PC-3 (cell line): Measurements from ENCODE around the gene TMEM143. TPM values are rescaled to one million over a fixed set of nuclear protein-coding genes. Genes with fewer than 3 reads are reported as not detected.

Source experiments
- ATAC-seq: fragments of 200-7000 bp; cut with Tn5 transposase; 2 replicates; pipeline ENCODE4 v1.9.1; 2020; ENCODE audit warnings: mild to moderate bottlenecking, moderate library complexity
- Bru-seq: library from RNA; stranded (reverse); fragments of 400-500 nt; gene quantifications from one replicate; lab custom pipeline; 2021; lab: Mats Ljungman, UMichigan
- BruChase-seq, 2 experiments: library from RNA; stranded (reverse); fragments of 400-500 nt; gene quantifications; one replicate each; lab custom pipeline; 2021; lab: Mats Ljungman, UMichigan
- BruUV-seq: library from RNA; stranded (reverse); fragments of 400-500 nt; replicated peaks from 2 replicates; lab custom pipeline; 2021; lab: Mats Ljungman, UMichigan
- CTCF ChIA-PET: fragments of 300-600 bp; sonication (Branson Sonifier 250); formaldehyde crosslinking; loops from one replicate; lab custom pipeline; 2022; ENCODE audit warnings: antibody characterized with exemption; lab: Charles Lee
- POLR2A ChIA-PET: fragments of 300-600 bp; sonication (Branson Sonifier 250); formaldehyde crosslinking; loops from one replicate; lab custom pipeline; 2022; ENCODE audit warnings: antibody characterized with exemption; ENCODE audit not compliant: unreplicated experiment; lab: Charles Lee
- DNase-seq: peaks from one replicate; pipeline ENCODE4 v3.0.0-alpha.2; 2015
- H2AFZ ChIP-seq: fragments of 300-600 bp; sonication (generic); 2 replicates; pipeline ENCODE4 v1.6.0; 2016; ENCODE audit warnings: antibody characterized with exemption, low read length
- H3F3A ChIP-seq: fragments of 300-600 bp; sonication (generic); one replicate; pipeline ENCODE4 v1.6.0; 2017; ENCODE audit warnings: antibody characterized with exemption, low read length, control low read depth, mild to moderate bottlenecking; ENCODE audit not compliant: unreplicated experiment
- H3K27ac ChIP-seq: fragments of 300-600 bp; sonication (generic); 2 replicates; pipeline ENCODE4 v1.5.1; 2016; ENCODE audit warnings: mild to moderate bottlenecking, low read length
- H3K27me3 ChIP-seq: fragments of 300-600 bp; sonication (generic); 2 replicates; pipeline ENCODE4 v1.6.1; 2016; ENCODE audit warnings: low read length, mixed read lengths
- H3K36me3 ChIP-seq: fragments of 300-600 bp; sonication (generic); 2 replicates; pipeline ENCODE4 v1.6.1; 2016; ENCODE audit warnings: low read depth, mixed run types, low read length, mixed read lengths
- H3K4me1 ChIP-seq: fragments of 300-600 bp; sonication (generic); 2 replicates; pipeline ENCODE4 v1.5.1; 2016; ENCODE audit warnings: low read length; ENCODE audit not compliant: insufficient read depth
- H3K4me2 ChIP-seq: fragments of 300-600 bp; sonication (generic); 2 replicates; pipeline ENCODE4 v1.6.0; 2016; ENCODE audit warnings: low read length
- H3K4me3 ChIP-seq: fragments of 300-600 bp; sonication (generic); 2 replicates; pipeline ENCODE4 v1.5.1; 2016; ENCODE audit warnings: mild to moderate bottlenecking, low read length, mixed read lengths
- H3K79me2 ChIP-seq: fragments of 300-600 bp; sonication (generic); 2 replicates; pipeline ENCODE4 v1.6.1; 2017; ENCODE audit warnings: low read length, mixed read lengths
- H3K9ac ChIP-seq: fragments of 300-600 bp; sonication (generic); 2 replicates; pipeline ENCODE4 v1.6.0; 2016; ENCODE audit warnings: mild to moderate bottlenecking, low read length
- H3K9me2 ChIP-seq: fragments of 300-600 bp; sonication (generic); replicated peaks from 2 replicates; pipeline ENCODE4 v1.6.1; 2016; ENCODE audit warnings: mixed run types, low read length, mixed read lengths
- H3K9me3 ChIP-seq: fragments of 300-600 bp; sonication (generic); 2 replicates; pipeline ENCODE4 v1.6.1; 2016; ENCODE audit warnings: low read length, mixed read lengths
- H4K20me1 ChIP-seq: fragments of 300-600 bp; sonication (generic); 2 replicates; pipeline ENCODE4 v1.6.1; 2016; ENCODE audit warnings: low read length, mixed read lengths
- CTCF ChIP-seq: fragments of 300-600 bp; sonication (generic); conservative IDR thresholded peaks from 2 replicates; pipeline ENCODE4 v1.5.1; 2017; ENCODE audit warnings: antibody characterized with exemption, low read depth, mild to moderate bottlenecking, low read length
- EZH2 ChIP-seq: fragments of 300-600 bp; sonication (generic); IDR thresholded peaks from one replicate; pipeline ENCODE4 v1.6.1; 2017; ENCODE audit warnings: antibody characterized with exemption, mild to moderate bottlenecking, low read length; ENCODE audit not compliant: unreplicated experiment
- EZH2phosphoT487 ChIP-seq: fragments of 300-600 bp; sonication (generic); IDR thresholded peaks from 2 replicates; pipeline ENCODE4 v1.6.1; 2018; ENCODE audit warnings: mild to moderate bottlenecking, antibody characterized with exemption, low read length, borderline replicate concordance
- intact Hi-C: fragments of 100-400 bp; cut with micrococcal nuclease; formaldehyde crosslinking; loops from 2 replicates; pipeline ENCODE4 v1.9.0; 2023
- long read RNA-seq: library from polyadenylated mRNA; unstranded; transcript quantifications from one replicate; pipeline ENCODE4 v2.0.0, GENCODE V29; 2021; ENCODE audit not compliant: unreplicated experiment
- total RNA-seq: library from RNA; depleted of rRNA; stranded (reverse); fragments of >200 nt; gene quantifications from 2 replicates; pipeline ENCODE4 v1.2.3, GENCODE V29; 2014; rRNA removed

TMEM143 gene
- total RNA-seq = 1.3 and 7.1 TPM in 2 replicates
- Bru-seq, nascent RNA = percentile 40 among the genes with signal in this experiment
- percentile 33 among the genes with signal in this experiment for BruChase-seq, experiment 1, labeled RNA remaining after a 6-hour chase
- BruChase-seq, experiment 2, labeled RNA remaining after a 2-hour chase = percentile 33 among the genes with signal in this experiment
- long read RNA-seq, partial matches to known transcripts = 0 of 2 reads
- long read RNA-seq, other reads (novel, unspliced or antisense) = 1 of 2 reads

DNA sequence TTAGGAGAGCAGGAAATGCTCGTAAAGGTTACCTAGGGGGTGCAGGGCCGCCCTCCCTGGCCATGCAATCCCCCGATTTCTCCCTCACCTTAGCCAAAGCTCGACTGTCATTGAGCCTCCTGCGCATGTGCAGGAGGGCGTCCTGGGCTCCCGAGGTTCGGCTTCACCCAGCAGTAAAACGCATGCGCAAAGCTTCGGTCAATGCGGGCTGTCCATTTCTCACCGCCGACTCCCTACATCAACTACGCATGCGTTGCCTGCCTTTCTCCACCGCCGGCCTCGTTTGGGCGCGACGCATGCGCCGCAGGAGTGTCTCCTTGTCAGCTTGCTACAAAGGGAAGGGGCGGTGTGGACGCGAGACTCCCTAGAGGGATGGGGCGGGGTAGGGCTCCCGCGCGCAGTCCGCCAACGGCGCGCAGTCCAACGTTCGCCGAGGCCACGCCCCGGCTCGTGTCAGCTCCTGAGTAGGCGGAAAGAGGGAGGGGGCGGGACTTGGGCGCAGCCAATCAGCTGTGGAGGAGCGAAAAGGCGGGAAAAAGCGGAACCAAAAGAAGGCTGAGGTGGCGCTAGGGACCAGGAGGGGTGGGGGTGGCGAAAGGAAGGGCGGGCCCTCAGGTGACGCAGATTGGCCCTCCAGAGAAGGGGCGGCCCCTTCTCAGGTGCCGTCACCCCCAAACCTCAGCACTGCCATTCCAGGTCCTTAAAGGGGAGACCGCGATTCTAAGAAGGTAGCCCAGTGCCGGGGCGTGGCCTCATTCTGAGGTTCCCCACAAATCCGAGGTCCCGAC lies at the start of gene TMEM143, which contains the start of gene SYNGR4:
TMEM143 (minus strand) TSS at position 131 of the 788 bp plus-strand sequence; CDS start at position 111, 20 bp downstream.
SYNGR4 (plus strand) TSS at position 558 of the 788 bp plus-strand sequence. CDS start 1,476 bp downstream, outside the sequence.
- no peaks in the 10 kb centered on the region for H3K36me3 ChIP-seq
- H2AFZ ChIP-seq = peak within 1 kb of the TSS; percentile 82
- no peaks in the 10 kb centered on the region for H3K9me3 ChIP-seq
- peak; percentile 82 for ATAC-seq
- no peaks in the 10 kb centered on the region for H3K27me3 ChIP-seq
- no TSS peak for BruUV-seq
- peak within 1 kb of the TSS; percentile 81 for H3K9ac ChIP-seq
- intact Hi-C loops = no loop called here
- ChIA-PET POLR2A (interaction anchor here (0.7 to 1.1 kb wide), 2 partner anchors 31 to 129 kb away, joined by 4 to 6 read pairs; no protein-coding TSS in a partner anchor), CTCF (interaction anchor here (0.6 to 2.5 kb wide), 2 partner anchors 27 to 220 kb away, joined by 5 to 17 read pairs; partner anchors contain the start of gene KDELR1)
- no peaks in the 10 kb centered on the region for H3F3A ChIP-seq
- no peaks in the 10 kb centered on the region for H4K20me1 ChIP-seq
- peak within 1 kb of the TSS; percentile 95 for H3K4me2 ChIP-seq
- no peaks in the 10 kb centered on the region for H3K79me2 ChIP-seq
- no peak for TF ChIP-seq EZH2phosphoT487
- TF ChIP-seq CTCF = no peak
- TF ChIP-seq EZH2 = no peak
- H3K9me2 ChIP-seq = no peaks in the 10 kb centered on the region
- DNase-seq = peak; percentile 97
- H3K27ac ChIP-seq = peak within 1 kb of the TSS; percentile 42
- H3K4me1 ChIP-seq = peaks cover 5% of the 10 kb centered on the region; the same call in 1 of the 2 replicates
- peak within 1 kb of the TSS; percentile 66 for H3K4me3 ChIP-seq

DNA sequence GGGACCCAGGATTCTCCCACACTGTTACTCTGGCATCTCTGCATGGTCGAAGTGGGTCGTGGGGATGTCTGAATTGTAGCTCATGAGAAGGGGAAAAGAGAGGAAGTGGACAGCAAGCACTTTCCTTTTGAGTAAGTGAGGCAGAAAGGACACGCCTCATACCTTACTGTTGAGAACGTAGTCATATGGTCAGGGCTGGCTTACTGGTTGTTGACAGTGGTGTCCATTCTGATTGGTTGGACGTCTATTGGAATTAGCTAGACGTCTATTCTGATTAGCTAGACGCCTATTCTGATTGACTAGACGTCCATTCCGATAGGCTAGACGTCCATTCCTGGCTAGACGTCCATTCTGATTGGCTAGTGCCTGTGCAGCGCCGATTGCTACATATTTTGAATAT lies 42.1 kb upstream of the TMEM143 start:
- no peak overlapping the region for H2AFZ ChIP-seq
- no peak overlapping the region for H3K27ac ChIP-seq
- intact Hi-C loops = no loop called here
- no peak for TF ChIP-seq EZH2
- no peak for TF ChIP-seq CTCF
- TF ChIP-seq EZH2phosphoT487 = no peak
- no peak overlapping the region for H3K4me2 ChIP-seq
- H3K36me3 ChIP-seq = no peaks in the 10 kb centered on the region
- no peaks in the 10 kb centered on the region for H3F3A ChIP-seq
- H3K9me2 ChIP-seq = no peaks in the 10 kb centered on the region
- no peak overlapping the region for H3K9ac ChIP-seq
- ATAC-seq = no peak
- H3K27me3 ChIP-seq = no peaks in the 10 kb centered on the region
- no peaks in the 10 kb centered on the region for H4K20me1 ChIP-seq
- ChIA-PET CTCF (no interaction called here), POLR2A (no interaction called here)
- H3K9me3 ChIP-seq = no peaks in the 10 kb centered on the region
- no TSS peak for BruUV-seq
- H3K4me3 ChIP-seq = no peak overlapping the region
- no peaks in the 10 kb centered on the region for H3K79me2 ChIP-seq
- peak; percentile 36 for DNase-seq
- no peaks in the 10 kb centered on the region for H3K4me1 ChIP-seq
